Activated naive CD8-positive, alpha-beta T cell treated with anti-CD3 and anti-CD28 coated beads for 36 hours (primary cell): Measurements from ENCODE around the gene ADGRE2. TPM values are rescaled to one million over a fixed set of nuclear protein-coding genes. Genes with fewer than 3 reads are reported as not detected.

Experiments used
- DNase-seq: peaks from one replicate; pipeline ENCODE4 v3.0.0; 2021
- H3K27ac Mint-ChIP-seq: one replicate; pipeline ENCODE4 v1.8.0; 2022; ENCODE audit warnings: mild to moderate bottlenecking, moderate library complexity, mixed read lengths
- H3K27me3 Mint-ChIP-seq: one replicate; pipeline ENCODE4 v1.8.0; 2022; ENCODE audit warnings: mild to moderate bottlenecking, mixed read lengths
- H3K36me3 Mint-ChIP-seq: one replicate; pipeline ENCODE4 v1.8.0; 2021; ENCODE audit warnings: mild to moderate bottlenecking, mixed read lengths
- H3K4me1 Mint-ChIP-seq: one replicate; pipeline ENCODE4 v1.8.0; 2021; ENCODE audit warnings: mixed read lengths
- H3K4me3 Mint-ChIP-seq: one replicate; pipeline ENCODE4 v1.8.0; 2022; ENCODE audit warnings: mild to moderate bottlenecking, moderate library complexity, mixed read lengths
- H3K9me3 Mint-ChIP-seq: one replicate; pipeline ENCODE4 v1.8.0; 2022; ENCODE audit warnings: mixed read lengths
- total RNA-seq, 2 experiments: library from RNA; stranded (reverse); gene quantifications; one replicate each; pipeline ENCODE4 v1.2.3, GENCODE V29; 2021

ADGRE2 gene
- total RNA-seq, 2 experiments from 2014 or later: 0.29 to 0.48 TPM

DNA sequence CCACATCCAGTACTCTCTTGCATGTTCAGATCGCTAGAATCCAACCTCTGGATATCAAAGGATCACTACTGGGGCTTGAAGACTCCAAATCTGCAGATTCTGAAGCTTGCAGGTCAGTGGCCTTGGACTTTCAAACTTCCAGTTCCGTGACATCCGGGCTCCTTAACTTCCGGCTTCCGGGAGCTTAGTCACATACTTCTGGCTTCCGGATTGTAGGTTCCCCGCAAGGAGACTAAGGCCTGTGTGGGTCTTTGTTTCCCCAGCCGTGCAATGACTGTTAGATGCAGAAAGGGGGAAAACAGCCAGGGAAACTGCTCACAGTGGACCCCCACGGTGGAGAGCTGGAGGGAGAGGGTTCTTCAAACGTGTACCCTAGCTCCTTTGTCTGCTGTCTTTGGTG, 47.2 kb downstream of the ADGRE2 start:
- H3K9me3 Mint-ChIP-seq: peaks cover 32% of the 10 kb centered on the region
- DNase-seq: no peak
- H3K27ac Mint-ChIP-seq: no peak overlapping the region
- H3K4me3 Mint-ChIP-seq: no peak overlapping the region
- H3K36me3 Mint-ChIP-seq: peaks cover 8% of the 10 kb centered on the region
- H3K27me3 Mint-ChIP-seq: peaks cover 6% of the 10 kb centered on the region
- no peaks in the 10 kb centered on the region for H3K4me1 Mint-ChIP-seq

DNA sequence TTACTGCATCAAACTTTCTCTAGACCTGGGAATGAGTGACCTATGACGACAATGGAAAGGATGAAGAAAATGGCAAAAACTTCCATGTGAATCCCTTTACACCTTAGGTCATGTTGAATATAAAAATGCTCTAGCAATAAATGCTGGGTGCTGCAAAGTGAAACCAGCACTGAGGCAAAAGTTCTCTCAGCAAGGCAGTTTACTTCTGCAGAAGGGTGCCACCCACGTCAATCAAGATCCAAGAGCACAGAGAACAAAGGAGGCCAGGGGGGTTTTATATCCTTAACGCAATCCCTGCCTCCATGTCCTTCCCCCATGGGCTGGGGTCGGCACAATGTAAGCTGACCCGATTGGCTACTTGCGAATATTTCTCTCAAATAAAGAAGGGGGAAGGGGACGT, 49.8 kb downstream of the ADGRE2 start:
- DNase-seq: no peak
- Mint-ChIP-seq H3K27ac (no peak overlapping the region), H3K9me3 (peaks cover 48% of the 10 kb centered on the region), H3K27me3 (peaks cover 6% of the 10 kb centered on the region), H3K4me1 (no peaks in the 10 kb centered on the region), H3K4me3 (no peak overlapping the region), H3K36me3 (peaks cover 24% of the 10 kb centered on the region)

DNA sequence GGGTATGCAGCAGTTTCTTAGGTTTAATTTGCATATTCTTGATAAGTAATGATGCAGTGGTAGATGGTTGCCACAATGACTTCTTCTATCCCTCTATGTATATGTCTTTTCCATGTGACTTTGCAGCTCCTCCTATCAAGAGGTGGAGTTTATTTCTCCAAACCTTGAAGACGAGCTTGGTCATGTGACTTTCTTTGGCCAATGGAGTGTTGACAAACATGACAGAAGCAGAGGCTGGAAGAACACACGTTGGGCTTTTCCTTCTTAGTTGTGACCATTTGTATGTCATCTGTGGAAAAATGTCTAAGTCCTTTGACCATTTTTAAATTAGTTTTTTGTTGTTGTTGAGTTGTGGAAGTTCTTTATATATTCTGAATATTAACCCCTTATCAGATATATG, 56.2 kb downstream of the ADGRE2 start:
- Mint-ChIP-seq H3K36me3 (peaks cover 80% of the 10 kb centered on the region), H3K9me3 (peaks cover 66% of the 10 kb centered on the region)
- no peak for DNase-seq

DNA sequence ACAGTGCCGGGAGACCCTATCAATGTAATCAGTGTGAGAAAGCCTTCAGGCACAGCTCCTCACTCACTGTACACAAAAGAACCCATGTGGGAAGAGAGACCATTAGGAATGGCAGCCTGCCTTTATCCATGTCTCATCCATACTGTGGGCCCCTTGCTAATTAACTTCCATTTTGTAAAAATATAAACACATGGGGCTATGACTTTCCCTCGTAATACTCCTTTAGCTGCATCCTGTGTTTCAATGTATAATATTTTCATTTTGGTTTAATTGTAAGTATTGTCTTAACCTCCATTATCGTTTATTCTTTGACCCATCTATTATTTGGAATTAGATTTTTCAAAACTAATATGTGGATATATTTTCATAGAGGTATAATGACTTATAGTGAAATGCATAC, 59.2 kb downstream of the ADGRE2 start:
- H3K9me3 Mint-ChIP-seq: peaks cover 77% of the 10 kb centered on the region

More for the DNA sequence above, 56.2 kb downstream of the ADGRE2 start:
- no peaks in the 10 kb centered on the region for H3K4me1 Mint-ChIP-seq
- H3K4me3 Mint-ChIP-seq: no peak overlapping the region
- no peak overlapping the region for H3K27ac Mint-ChIP-seq
- no peaks in the 10 kb centered on the region for H3K27me3 Mint-ChIP-seq

DNA sequence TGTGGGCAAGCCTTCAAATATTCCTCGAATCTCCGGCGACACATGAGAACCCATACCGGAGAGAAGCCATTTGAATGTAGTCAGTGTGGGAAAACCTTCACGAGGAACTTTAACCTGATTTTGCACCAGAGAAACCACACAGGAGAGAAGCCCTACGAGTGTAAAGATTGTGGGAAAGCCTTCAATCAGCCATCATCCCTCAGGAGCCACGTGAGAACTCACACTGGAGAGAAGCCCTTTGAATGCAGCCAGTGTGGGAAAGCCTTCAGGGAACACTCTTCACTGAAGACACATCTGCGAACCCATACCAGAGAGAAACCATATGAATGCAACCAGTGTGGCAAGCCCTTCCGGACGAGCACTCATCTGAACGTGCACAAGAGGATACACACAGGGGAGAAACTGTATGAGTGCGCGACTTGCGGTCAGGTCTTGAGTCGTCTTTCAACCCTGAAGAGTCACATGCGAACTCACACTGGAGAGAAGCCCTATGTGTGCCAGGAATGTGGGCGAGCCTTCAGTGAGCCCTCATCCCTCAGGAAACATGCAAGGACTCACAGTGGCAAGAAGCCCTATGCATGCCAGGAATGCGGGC, 59.7 kb downstream of the ADGRE2 start:
- peaks cover 93% of the 10 kb centered on the region for H3K36me3 Mint-ChIP-seq
- H3K4me1 Mint-ChIP-seq: no peaks in the 10 kb centered on the region
- H3K27me3 Mint-ChIP-seq: no peaks in the 10 kb centered on the region
- no peak overlapping the region for H3K4me3 Mint-ChIP-seq
- DNase-seq: no peak
- H3K9me3 Mint-ChIP-seq: peaks cover 78% of the 10 kb centered on the region
- no peak overlapping the region for H3K27ac Mint-ChIP-seq

More for the DNA sequence above, 59.2 kb downstream of the ADGRE2 start:
- Mint-ChIP-seq H3K4me3 (no peak overlapping the region), H3K27ac (no peak overlapping the region), H3K27me3 (no peaks in the 10 kb centered on the region), H3K4me1 (no peaks in the 10 kb centered on the region), H3K36me3 (peaks cover 93% of the 10 kb centered on the region)
- DNase-seq: no peak

DNA sequence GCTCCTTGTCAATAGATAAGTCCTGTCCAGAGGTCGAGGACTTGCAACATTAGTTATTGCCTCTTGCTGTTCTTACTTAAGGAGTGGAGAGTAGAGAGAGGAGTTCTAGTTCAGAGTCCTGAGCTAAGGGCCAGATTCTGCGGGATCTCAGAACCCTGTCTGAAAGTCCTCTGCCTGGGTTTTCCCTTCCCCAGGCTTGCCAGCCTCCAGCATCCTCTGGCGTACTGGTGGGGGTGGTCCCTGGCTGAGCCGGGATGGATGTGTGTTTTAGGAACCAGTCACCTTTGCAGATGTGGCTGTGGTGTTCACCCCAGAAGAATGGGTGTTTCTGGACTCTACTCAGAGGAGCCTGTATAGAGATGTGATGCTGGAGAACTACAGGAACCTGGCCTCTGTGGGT, 62.5 kb downstream of the ADGRE2 start:
- no peak for DNase-seq
- no peak overlapping the region for H3K4me3 Mint-ChIP-seq
- H3K27me3 Mint-ChIP-seq: no peaks in the 10 kb centered on the region
- no peak overlapping the region for H3K27ac Mint-ChIP-seq
- peaks cover 95% of the 10 kb centered on the region for H3K36me3 Mint-ChIP-seq
- H3K4me1 Mint-ChIP-seq: no peaks in the 10 kb centered on the region
- peaks cover 75% of the 10 kb centered on the region for H3K9me3 Mint-ChIP-seq

DNA sequence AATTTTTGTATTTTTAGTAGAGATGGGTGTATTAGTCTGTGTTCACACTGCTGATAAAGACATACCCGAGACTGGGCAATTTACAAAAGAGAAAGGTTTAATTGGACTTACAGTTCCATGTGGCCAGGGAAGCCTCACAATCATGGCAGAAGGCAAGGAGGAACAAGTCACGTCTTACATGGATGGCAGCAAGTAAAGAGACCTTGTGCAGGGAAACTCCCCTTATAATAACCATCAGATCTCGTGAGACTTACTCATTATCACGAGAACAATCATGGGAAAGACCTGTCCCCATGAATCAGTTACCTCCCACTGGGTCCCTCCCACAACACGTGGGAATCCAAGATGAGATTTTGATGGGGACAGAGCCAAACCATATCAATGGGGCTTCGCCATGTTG, 73.9 kb downstream of the ADGRE2 start:
- no peaks in the 10 kb centered on the region for H3K4me1 Mint-ChIP-seq
- no peak overlapping the region for H3K27ac Mint-ChIP-seq
- H3K36me3 Mint-ChIP-seq: peaks cover 68% of the 10 kb centered on the region
- H3K9me3 Mint-ChIP-seq: peaks cover 5% of the 10 kb centered on the region
- no peak for DNase-seq
- H3K27me3 Mint-ChIP-seq: no peaks in the 10 kb centered on the region
- H3K4me3 Mint-ChIP-seq: no peak overlapping the region

DNA sequence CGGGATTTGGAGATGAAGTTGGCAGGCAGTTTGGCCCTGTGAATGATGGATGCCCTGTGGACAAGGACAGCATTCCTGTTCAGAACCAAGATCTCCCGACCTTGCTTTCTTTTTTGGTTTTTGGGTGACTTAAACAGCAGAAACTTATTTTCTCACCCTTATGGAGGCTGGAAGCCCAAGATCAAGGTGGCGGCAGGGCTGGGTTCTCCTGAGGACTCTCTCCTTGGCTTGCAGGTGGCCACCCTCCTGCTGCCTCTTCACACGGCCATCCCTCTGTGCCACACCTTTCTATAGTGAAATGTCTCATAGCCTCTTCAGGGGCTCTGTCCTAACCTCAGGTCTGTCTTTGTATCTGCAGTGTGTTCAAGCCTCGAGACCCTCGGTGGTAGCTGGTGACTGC, 74.5 kb downstream of the ADGRE2 start:
- no peaks in the 10 kb centered on the region for H3K4me1 Mint-ChIP-seq
- no peak overlapping the region for H3K4me3 Mint-ChIP-seq
- peaks cover 5% of the 10 kb centered on the region for H3K9me3 Mint-ChIP-seq
- DNase-seq: no peak
- no peaks in the 10 kb centered on the region for H3K27me3 Mint-ChIP-seq
- no peak overlapping the region for H3K27ac Mint-ChIP-seq
- peaks cover 65% of the 10 kb centered on the region for H3K36me3 Mint-ChIP-seq

DNA sequence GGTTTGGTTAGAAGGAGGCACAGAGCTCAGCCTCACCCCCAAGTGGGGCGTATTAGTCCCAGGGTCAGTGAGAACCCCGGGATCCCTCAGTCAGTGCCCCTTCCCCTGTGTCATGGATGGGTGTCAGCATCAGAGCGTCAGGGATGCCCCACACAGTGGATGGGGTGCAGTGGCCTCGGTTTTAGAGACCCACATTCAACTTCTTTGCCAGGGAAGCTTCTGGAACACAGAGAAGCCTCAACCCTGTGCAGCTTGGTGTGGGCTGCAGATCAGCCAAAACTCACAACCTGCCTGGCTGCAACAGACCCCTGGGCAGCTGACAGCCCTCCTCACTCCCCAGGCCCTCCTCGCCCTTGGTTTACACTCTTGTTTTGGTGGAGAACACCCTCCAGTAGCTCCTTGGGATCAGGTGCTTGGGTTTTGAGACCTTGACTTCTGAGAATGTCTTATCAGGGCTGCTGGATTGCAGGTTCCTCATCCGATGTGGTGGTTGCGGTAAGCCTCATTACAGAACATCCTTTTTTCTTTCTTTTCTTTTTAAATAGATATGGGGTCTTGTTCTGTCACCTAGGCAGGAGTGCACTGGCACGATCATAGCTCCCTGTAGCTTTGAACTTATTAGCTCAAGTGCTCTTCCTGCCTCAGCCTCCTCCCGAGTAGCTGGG, 77.5 kb downstream of the ADGRE2 start:
- Mint-ChIP-seq H3K9me3 (peaks cover 3% of the 10 kb centered on the region), H3K4me1 (no peaks in the 10 kb centered on the region), H3K27ac (no peak overlapping the region), H3K4me3 (no peak overlapping the region), H3K27me3 (no peaks in the 10 kb centered on the region), H3K36me3 (peaks cover 52% of the 10 kb centered on the region)
- DNase-seq: no peak

DNA sequence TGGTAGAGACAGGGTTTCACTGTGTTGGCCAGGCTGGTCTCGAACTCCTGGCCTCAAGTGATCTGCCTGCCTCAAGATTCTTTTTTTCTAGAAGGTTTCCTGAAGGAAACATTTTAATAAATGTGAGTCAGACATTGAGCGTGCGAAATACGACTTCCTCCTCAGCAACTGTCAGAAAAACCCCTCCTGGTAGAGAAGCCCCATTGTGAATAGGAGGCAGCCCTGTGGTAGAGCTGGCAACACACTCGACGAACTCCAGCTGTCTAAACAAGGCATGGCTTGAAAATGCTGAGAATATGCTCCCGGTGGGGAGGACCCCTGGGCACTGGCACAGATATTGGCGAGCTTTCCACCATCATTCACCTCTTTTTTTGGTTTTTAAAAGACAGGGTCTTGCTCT, 78.7 kb downstream of the ADGRE2 start:
- H3K27ac Mint-ChIP-seq: no peak overlapping the region
- H3K36me3 Mint-ChIP-seq: peaks cover 46% of the 10 kb centered on the region
- peaks cover 3% of the 10 kb centered on the region for H3K9me3 Mint-ChIP-seq
- H3K4me1 Mint-ChIP-seq: no peaks in the 10 kb centered on the region
- no peaks in the 10 kb centered on the region for H3K27me3 Mint-ChIP-seq
- no peak for DNase-seq
- no peak overlapping the region for H3K4me3 Mint-ChIP-seq

DNA sequence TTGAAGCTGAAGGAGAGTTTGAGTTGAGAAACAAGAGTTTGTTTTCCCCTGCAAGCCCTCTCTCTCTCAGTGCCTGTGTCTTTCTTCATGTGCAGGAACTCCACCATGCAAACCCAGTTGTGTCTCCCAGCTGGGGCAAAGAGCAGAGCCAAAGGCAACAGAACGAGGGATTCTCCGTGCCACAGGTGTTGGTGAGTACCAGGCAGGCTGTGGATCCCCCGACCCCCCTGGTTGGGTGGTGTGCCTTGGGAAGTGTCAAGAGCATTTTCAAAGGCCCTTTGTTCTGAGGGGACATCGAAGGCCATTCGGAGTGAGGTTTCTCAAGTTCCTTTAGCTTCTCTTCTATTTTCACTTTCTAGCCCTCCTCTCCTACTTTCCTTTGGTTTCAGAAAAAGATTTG, 82.9 kb downstream of the ADGRE2 start:
- Mint-ChIP-seq H3K27me3 (no peaks in the 10 kb centered on the region), H3K36me3 (peaks cover 17% of the 10 kb centered on the region)

DNA sequence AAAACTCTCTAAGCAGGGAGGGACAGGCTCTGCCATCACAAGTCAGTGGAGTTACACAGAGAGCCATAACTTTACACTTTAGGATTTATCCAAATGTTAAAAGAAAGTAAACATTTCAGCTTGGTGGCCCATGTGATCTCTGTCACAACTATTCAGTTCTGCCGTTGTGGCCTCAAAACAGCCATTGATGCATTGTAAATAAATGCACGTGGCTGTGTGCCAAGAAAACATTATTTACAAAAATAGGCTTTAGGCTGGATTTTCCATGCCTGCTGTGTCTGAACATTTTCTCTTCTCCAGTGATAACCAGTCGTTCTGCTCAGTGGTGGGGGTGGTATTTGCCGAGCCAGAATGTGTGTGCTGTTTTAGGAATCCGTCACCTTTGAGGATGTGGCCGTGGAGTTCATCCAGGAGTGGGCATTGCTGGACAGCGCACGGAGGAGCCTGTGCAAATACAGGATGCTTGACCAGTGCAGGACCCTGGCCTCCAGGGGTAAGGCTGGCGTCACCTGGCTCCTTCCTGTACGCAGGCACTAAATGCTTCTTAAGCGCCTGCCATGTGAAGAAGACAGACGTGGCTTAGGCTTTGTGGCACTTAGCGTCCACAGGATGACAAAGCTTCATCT, 83.6 kb downstream of the ADGRE2 start:
- Mint-ChIP-seq H3K27ac (no peak overlapping the region), H3K36me3 (peaks cover 15% of the 10 kb centered on the region), H3K4me1 (peaks cover 11% of the 10 kb centered on the region), H3K4me3 (no peak overlapping the region), H3K9me3 (no peaks in the 10 kb centered on the region), H3K27me3 (no peaks in the 10 kb centered on the region)
- no peak for DNase-seq

More for the DNA sequence above, 82.9 kb downstream of the ADGRE2 start:
- H3K9me3 Mint-ChIP-seq: no peaks in the 10 kb centered on the region
- peaks cover 10% of the 10 kb centered on the region for H3K4me1 Mint-ChIP-seq
- H3K27ac Mint-ChIP-seq: no peak overlapping the region
- no peak for DNase-seq
- no peak overlapping the region for H3K4me3 Mint-ChIP-seq

DNA sequence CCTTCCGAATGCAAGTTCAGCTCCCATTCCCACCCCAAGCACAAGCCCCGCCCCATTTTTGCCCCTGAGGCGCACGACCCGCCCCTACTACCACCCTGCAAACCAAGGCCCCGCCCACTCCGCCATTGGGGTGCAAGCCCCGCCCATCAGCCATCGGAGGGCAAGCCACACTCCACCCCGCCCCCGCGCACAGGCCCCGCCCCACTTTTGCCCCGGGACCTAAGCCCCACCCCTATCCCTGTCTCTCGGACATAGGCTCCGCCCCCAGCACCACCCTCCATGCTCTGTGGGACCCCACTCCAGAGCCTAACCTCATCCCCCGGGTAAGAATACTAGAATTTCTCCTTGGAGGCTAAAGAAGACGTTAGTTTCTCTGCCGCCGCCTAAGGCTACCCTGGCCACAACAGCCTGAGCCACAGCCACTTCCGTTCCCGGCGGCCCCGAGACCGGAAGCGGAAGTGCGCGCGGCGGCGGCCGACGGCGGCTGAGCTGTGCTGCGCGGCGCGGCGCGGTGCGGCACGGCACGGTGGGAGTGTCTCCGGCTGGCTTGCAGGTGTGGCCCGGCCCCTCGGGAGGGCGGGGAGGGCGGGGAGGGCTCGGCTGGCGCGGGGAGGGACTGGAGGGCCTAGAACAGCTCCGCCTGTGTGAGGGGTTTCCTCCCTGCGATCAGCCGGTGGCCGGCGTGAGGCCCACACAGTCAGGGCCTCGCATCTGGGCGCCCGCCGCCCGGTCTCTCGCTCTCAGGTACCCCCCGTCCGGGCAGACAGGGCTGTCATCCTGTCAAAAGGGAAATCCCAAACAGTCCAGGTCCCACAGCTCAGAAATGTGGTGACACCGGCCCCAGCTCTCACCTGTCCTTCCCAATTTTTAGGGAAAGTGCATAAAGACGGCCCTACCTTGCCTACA, 88.5 kb downstream of the ADGRE2 start, which contains the start of gene ZNF333:
Gene ZNF333, plus strand, starts transcription at position 451 of the 906 bp plus-strand sequence. CDS start 3,444 bp downstream, outside the sequence.
- DNase-seq: peak; percentile 97
- H3K27ac Mint-ChIP-seq: peak within 1 kb of the TSS; percentile 100
- H3K27me3 Mint-ChIP-seq: no peaks in the 10 kb centered on the region
- H3K4me1 Mint-ChIP-seq: peaks cover 13% of the 10 kb centered on the region
- H3K36me3 Mint-ChIP-seq: no peaks in the 10 kb centered on the region
- no peaks in the 10 kb centered on the region for H3K9me3 Mint-ChIP-seq
- peak within 1 kb of the TSS; percentile 96 for H3K4me3 Mint-ChIP-seq

DNA sequence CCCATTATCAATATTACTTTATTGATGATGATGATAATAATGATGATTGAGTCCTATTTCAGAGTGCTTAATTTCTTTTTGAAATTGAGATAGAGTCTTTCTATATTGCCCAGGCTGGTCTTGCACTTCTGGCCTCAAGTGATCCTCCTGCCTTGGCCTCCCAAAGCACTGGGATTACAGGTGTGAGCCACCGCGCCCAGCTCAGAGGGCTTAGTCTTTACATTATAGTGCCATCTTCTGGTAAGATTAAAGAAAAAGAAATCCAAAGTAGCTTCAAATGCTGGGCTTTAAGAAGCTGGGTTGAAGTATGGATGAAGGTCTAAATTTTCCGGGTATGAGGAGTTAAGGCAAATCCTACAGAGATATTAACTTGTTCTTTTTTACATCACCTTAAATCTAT, 91.9 kb downstream of the ADGRE2 start:
- Mint-ChIP-seq H3K4me3 (no peak overlapping the region), H3K4me1 (peaks cover 9% of the 10 kb centered on the region), H3K9me3 (no peaks in the 10 kb centered on the region), H3K27me3 (peaks cover 4% of the 10 kb centered on the region), H3K27ac (no peak overlapping the region), H3K36me3 (no peaks in the 10 kb centered on the region)
- DNase-seq: peak; percentile 2

DNA sequence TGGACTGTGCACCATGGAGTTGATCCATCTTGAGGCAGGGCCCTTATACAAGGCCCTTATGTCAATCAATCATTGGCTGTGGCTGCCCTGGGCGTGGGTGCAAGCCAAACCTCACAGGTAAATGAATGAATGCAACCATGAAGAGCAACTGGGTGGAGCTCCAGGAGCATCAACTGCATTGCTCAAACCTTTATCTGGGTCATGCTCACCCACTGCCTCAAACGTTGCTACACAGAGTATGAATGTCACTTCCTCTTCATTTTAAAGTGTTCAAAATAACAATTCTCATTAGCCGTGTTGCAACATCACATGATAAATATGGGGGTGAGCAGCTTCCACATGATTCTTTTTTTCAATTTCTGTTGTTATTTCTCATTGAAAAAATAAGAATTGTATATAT, 94.9 kb downstream of the ADGRE2 start:
- Mint-ChIP-seq H3K4me1 (no peaks in the 10 kb centered on the region), H3K36me3 (no peaks in the 10 kb centered on the region), H3K27me3 (peaks cover 4% of the 10 kb centered on the region), H3K9me3 (no peaks in the 10 kb centered on the region), H3K4me3 (no peak overlapping the region), H3K27ac (no peak overlapping the region)
- DNase-seq: no peak
